Measurements from ENCODE around the gene ZBTB39. TPM values are rescaled to one million over a fixed set of nuclear protein-coding genes. Genes with fewer than 3 reads are reported as not detected.

Gene ZBTB39
- total RNA-seq, 1 donor from 2014 or later, result 6.8 TPM

- ATAC-seq (no peak), DNase-seq (no peak)
- no peaks in the 10 kb centered on the region for H3K9me3 ChIP-seq
- TF ChIP-seq, protein P1, sequence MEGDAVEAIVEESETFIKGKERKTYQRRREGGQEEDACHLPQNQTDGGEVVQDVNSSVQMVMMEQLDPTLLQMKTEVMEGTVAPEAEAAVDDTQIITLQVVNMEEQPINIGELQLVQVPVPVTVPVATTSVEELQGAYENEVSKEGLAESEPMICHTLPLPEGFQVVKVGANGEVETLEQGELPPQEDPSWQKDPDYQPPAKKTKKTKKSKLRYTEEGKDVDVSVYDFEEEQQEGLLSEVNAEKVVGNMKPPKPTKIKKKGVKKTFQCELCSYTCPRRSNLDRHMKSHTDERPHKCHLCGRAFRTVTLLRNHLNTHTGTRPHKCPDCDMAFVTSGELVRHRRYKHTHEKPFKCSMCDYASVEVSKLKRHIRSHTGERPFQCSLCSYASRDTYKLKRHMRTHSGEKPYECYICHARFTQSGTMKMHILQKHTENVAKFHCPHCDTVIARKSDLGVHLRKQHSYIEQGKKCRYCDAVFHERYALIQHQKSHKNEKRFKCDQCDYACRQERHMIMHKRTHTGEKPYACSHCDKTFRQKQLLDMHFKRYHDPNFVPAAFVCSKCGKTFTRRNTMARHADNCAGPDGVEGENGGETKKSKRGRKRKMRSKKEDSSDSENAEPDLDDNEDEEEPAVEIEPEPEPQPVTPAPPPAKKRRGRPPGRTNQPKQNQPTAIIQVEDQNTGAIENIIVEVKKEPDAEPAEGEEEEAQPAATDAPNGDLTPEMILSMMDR (IDR thresholded peaks at IDR 0.05), result no peak
- H3K4me3 ChIP-seq, result no peak overlapping the region
- H3K27ac ChIP-seq, result no peak overlapping the region
- no peaks in the 10 kb centered on the region for H3K27me3 ChIP-seq (ENCODE audit: low read depth)
- no peaks in the 10 kb centered on the region for H3K36me3 ChIP-seq
- intact Hi-C loops (cut with DNase I), result no loop called here
- peaks cover 36% of the 10 kb centered on the region for H3K4me1 ChIP-seq
Measured at GRCh38 chr12:56993346-56993745, 13.0 kb downstream of the ZBTB39 start.

- Histone ChIP-seq H3K27me3 (ENCODE audit: low read depth) (no peaks in the 10 kb centered on the region), H3K4me3 (no peak overlapping the region), H3K27ac (peak overlapping the region; percentile 24), H3K36me3 (no peaks in the 10 kb centered on the region), H3K4me1 (peaks cover 54% of the 10 kb centered on the region), H3K9me3 (no peaks in the 10 kb centered on the region)
- peak; percentile 55 for DNase-seq
- ATAC-seq, result peak; percentile 28 to 34
- intact Hi-C loops (cut with DNase I), result no loop called here
- TF ChIP-seq, protein P1 (IDR thresholded peaks at IDR 0.05), result no peak
Measured at GRCh38 chr12:56991319-56992246, 14.8 kb downstream of the ZBTB39 start.

GRCh38 chr12:56990648-56991318 is 15.6 kb downstream of the ZBTB39 start:
- Histone ChIP-seq H3K4me1 (peaks cover 54% of the 10 kb centered on the region), H3K4me3 (no peak overlapping the region), H3K27me3 (ENCODE audit: low read depth) (no peaks in the 10 kb centered on the region), H3K27ac (no peak overlapping the region), H3K36me3 (no peaks in the 10 kb centered on the region), H3K9me3 (no peaks in the 10 kb centered on the region)
- ATAC-seq (no peak), DNase-seq (no peak)
- TF ChIP-seq, protein P1 (IDR thresholded peaks at IDR 0.05), result no peak
- intact Hi-C loops (cut with DNase I), result no loop called here

GRCh38 chr12:56989861-56990610 is 16.3 kb downstream of the ZBTB39 start:
- H3K4me3 ChIP-seq, result no peak overlapping the region
- no peak overlapping the region for H3K27ac ChIP-seq
- no peaks in the 10 kb centered on the region for H3K36me3 ChIP-seq
- no peaks in the 10 kb centered on the region for H3K27me3 ChIP-seq (ENCODE audit: low read depth)
- no peaks in the 10 kb centered on the region for H3K9me3 ChIP-seq
- TF ChIP-seq, protein P1 (IDR thresholded peaks at IDR 0.05), result no peak
- DNase-seq (no peak), ATAC-seq (no peak)
- intact Hi-C loops (cut with DNase I), result no loop called here
- peaks cover 54% of the 10 kb centered on the region for H3K4me1 ChIP-seq

DNA sequence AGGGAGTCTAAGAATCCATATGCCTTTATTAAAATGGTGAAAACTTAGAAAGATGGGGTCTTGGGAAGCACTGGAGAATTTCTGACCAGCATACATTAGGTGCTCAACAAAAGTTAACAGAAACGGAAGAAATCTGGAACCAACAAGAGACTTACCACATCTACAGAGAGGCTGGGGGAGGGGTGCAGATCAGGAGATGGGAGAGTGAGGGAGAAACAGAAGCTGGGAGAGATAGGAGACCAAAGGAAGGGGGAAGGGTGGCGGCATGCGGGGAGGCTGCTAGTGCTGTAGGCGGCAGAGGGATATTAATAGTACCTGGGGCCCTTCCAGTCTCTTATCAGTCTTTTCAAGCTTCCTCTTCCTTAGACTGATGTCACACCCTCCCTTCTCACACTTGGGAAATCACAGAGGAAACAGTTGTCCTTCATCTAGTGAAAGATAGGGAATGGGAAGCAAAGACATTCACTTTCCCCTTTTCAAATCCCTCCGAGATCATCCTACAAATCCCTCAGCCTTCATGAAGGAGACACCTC is 18.1 kb downstream of the ZBTB39 start:
- Histone ChIP-seq H3K9me3 (no peaks in the 10 kb centered on the region), H3K4me3 (no peak overlapping the region), H3K4me1 (peaks cover 54% of the 10 kb centered on the region), H3K27me3 (ENCODE audit: low read depth) (no peaks in the 10 kb centered on the region), H3K27ac (no peak overlapping the region), H3K36me3 (no peaks in the 10 kb centered on the region)
- intact Hi-C loops (cut with DNase I), result no loop called here
- ATAC-seq, result peak; percentile 30 to 34
- TF ChIP-seq, protein P1 (IDR thresholded peaks at IDR 0.05), result no peak
- no peak for DNase-seq
